WTC11 (cell line): ENCODE results near the gene TMEM214. TPM values are rescaled to one million over a fixed set of nuclear protein-coding genes. Genes with fewer than 3 reads are reported as not detected.

Source experiments
- ATAC-seq: fragments of 200-7000 bp; cut with Tn5 transposase; 2 replicates; pipeline ENCODE4 v1.10.0; 2021; ENCODE audit warnings: mild to moderate bottlenecking, moderate library complexity
- CTCF ChIA-PET: fragments of 300-600 bp; sonication (Branson Sonifier 250); formaldehyde crosslinking; loops from one replicate; lab custom pipeline; 2021; ENCODE audit warnings: antibody characterized with exemption; lab: Charles Lee
- POLR2A ChIA-PET: fragments of 350-600 bp; sonication (Branson Sonifier 250); formaldehyde crosslinking; loops from one replicate; lab custom pipeline; 2021; ENCODE audit warnings: antibody characterized with exemption; lab: Charles Lee
- DNase-seq: peaks from one replicate; pipeline ENCODE4 v3.0.0; 2021; ENCODE audit warnings: low spot score
- H3K27ac Mint-ChIP-seq: 2 replicates; pipeline ENCODE4 v1.8.0; 2021; ENCODE audit warnings: mixed read lengths
- H3K27me3 Mint-ChIP-seq: 2 replicates; pipeline ENCODE4 v1.8.0; 2021; ENCODE audit warnings: low read depth, mild to moderate bottlenecking, moderate library complexity, mixed read lengths
- H3K36me3 Mint-ChIP-seq: 2 replicates; pipeline ENCODE4 v1.8.0; 2021; ENCODE audit warnings: mixed read lengths
- H3K4me1 Mint-ChIP-seq: 2 replicates; pipeline ENCODE4 v1.8.0; 2022; ENCODE audit warnings: mixed read lengths
- H3K4me3 Mint-ChIP-seq: 2 replicates; pipeline ENCODE4 v1.8.0; 2021; ENCODE audit warnings: mild to moderate bottlenecking, moderate library complexity, mixed read lengths
- H3K9me3 Mint-ChIP-seq: 2 replicates; pipeline ENCODE4 v1.8.0; 2021; ENCODE audit warnings: mixed read lengths
- FOXJ3 ChIP-seq: sonication (generic); formaldehyde crosslinking; IDR thresholded peaks from 2 replicates; pipeline ENCODE4 v1.9.0; 2021; ENCODE audit warnings: missing genetic modification reagents, mild to moderate bottlenecking, borderline replicate concordance
- FOXK1 ChIP-seq: sonication (generic); formaldehyde crosslinking; IDR thresholded peaks from 2 replicates; pipeline ENCODE4 v1.8.0; 2022; ENCODE audit warnings: mild to moderate bottlenecking, moderate library complexity, missing genetic modification reagents
- HMGA2 ChIP-seq: fragments of 250-450 bp; sonication (Bioruptor Pico); IDR thresholded peaks from 2 replicates; pipeline ENCODE4 v1.4.0; 2021; ENCODE audit warnings: mild to moderate bottlenecking, moderate library complexity
- MXD4 ChIP-seq: fragments of 250-450 bp; sonication (Bioruptor Pico); IDR thresholded peaks from 2 replicates; pipeline ENCODE4 v1.8.0; 2021; ENCODE audit warnings: mild to moderate bottlenecking, moderate library complexity, borderline replicate concordance
- NR1H2 ChIP-seq: sonication (generic); formaldehyde crosslinking; IDR thresholded peaks from 2 replicates; pipeline ENCODE4 v1.9.0; 2021; ENCODE audit warnings: mild to moderate bottlenecking, moderate library complexity, missing genetic modification reagents
- TEAD4 ChIP-seq: sonication (generic); formaldehyde crosslinking; IDR thresholded peaks from 2 replicates; pipeline ENCODE4 v1.8.0; 2022; ENCODE audit warnings: mild to moderate bottlenecking, missing genetic modification reagents
- ZNF121 ChIP-seq: sonication (generic); formaldehyde crosslinking; IDR thresholded peaks from 2 replicates; pipeline ENCODE4 v1.8.0; 2023; ENCODE audit warnings: missing genetic modification reagents
- ZNF281 ChIP-seq: sonication (generic); formaldehyde crosslinking; IDR thresholded peaks from 2 replicates; pipeline ENCODE4 v1.8.0; 2023; ENCODE audit warnings: mild to moderate bottlenecking, missing genetic modification reagents
- ZNF532 ChIP-seq: fragments of 250-450 bp; sonication (Bioruptor Pico); IDR thresholded peaks from 2 replicates; pipeline ENCODE4 v1.9.0; 2021; ENCODE audit warnings: mild to moderate bottlenecking, borderline replicate concordance
- total RNA-seq: library from RNA; stranded (reverse); gene quantifications from 3 replicates; pipeline ENCODE4 v1.2.3, GENCODE V29; 2021
- TF ChIP-seq, protein P1 (sequence below): sonication (generic); formaldehyde crosslinking; IDR thresholded peaks from 2 replicates; pipeline ENCODE4 v1.8.0; 2022; ENCODE audit warnings: mild to moderate bottlenecking, missing genetic modification reagents
- TF ChIP-seq, protein P2 (sequence below): sonication (generic); formaldehyde crosslinking; IDR thresholded peaks from 2 replicates; pipeline ENCODE4 v1.8.1; 2023; ENCODE audit warnings: mild to moderate bottlenecking, missing genetic modification reagents, moderate library complexity
- TF ChIP-seq, protein P3 (sequence below): sonication (generic); formaldehyde crosslinking; IDR thresholded peaks from 2 replicates; pipeline ENCODE4 v1.8.1; 2022; ENCODE audit warnings: missing genetic modification reagents, borderline replicate concordance
- TF ChIP-seq, protein P4 (sequence below): fragments of 250-450 bp; sonication (Bioruptor Pico); IDR thresholded peaks from 2 replicates; pipeline ENCODE4 v1.8.0; 2021; ENCODE audit warnings: mild to moderate bottlenecking
- TF ChIP-seq, protein P5 (sequence below): sonication (generic); formaldehyde crosslinking; IDR thresholded peaks from 2 replicates; pipeline ENCODE4 v1.8.0; 2022; ENCODE audit warnings: mild to moderate bottlenecking, missing genetic modification reagents

TMEM214 gene
- total RNA-seq, 1 experiment from 2014 or later = 57.1 TPM

DNA sequence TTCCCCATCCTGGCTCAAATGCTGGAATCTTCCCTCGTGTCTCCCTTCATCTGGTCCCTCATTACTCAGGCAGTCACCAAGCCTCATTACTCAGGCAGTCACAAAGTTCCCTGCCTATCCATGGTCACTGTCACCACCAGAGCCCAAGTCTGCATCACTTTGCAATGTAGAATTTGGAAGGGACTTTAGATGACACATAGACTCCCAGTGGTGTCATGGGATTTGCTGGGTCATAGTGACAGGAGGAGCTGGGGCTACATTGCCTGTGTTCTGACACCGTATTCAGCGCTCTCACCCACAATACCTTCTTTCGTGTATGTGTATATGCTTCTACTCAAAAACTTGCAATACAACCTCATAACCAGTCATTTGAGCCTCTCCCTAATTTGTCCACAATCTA, 43.6 kb downstream of the TMEM214 start (continued):
- TF ChIP-seq, protein P1, sequence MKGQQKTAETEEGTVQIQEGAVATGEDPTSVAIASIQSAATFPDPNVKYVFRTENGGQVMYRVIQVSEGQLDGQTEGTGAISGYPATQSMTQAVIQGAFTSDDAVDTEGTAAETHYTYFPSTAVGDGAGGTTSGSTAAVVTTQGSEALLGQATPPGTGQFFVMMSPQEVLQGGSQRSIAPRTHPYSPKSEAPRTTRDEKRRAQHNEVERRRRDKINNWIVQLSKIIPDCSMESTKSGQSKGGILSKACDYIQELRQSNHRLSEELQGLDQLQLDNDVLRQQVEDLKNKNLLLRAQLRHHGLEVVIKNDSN (CRISPR knock-in tag) = no peak
- no peak for TF ChIP-seq ZNF121

DNA sequence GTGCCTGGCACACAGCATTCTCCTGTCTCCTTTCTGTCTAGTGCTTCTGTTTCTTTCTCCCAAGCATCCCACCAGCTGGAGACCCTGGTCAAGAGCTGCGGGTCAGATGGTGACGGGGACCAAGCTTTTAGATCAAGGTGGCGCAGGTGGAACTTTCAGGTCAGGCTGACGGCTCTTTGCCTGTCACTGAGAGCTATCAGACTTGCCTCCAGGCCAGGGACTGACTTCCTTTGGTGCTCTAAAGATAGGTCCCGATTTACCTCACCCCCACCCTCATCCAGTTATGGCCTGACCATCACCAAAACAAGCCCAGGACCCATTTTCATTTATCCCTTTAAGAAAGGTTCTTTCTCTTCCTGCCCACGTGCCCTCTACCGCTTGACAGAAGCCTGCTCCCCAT, 44.5 kb downstream of the TMEM214 start:
- no peak overlapping the region for H3K4me3 Mint-ChIP-seq
- POLR2A ChIA-PET = no interaction called here
- no peaks in the 10 kb centered on the region for H3K9me3 Mint-ChIP-seq
- peaks cover 11% of the 10 kb centered on the region for H3K27me3 Mint-ChIP-seq
- DNase-seq = no peak
- ATAC-seq = no peak
- CTCF ChIA-PET = no interaction called here
- TF ChIP-seq MXD4 (CRISPR knock-in tag) (no peak), NR1H2 (CRISPR knock-in tag) (no peak), FOXK1 (no peak), ZNF281 (no peak), TEAD4 (no peak), ZNF532 (CRISPR knock-in tag) (no peak), HMGA2 (no peak), FOXJ3 (CRISPR knock-in tag) (no peak)
- TF ChIP-seq, protein P2, sequence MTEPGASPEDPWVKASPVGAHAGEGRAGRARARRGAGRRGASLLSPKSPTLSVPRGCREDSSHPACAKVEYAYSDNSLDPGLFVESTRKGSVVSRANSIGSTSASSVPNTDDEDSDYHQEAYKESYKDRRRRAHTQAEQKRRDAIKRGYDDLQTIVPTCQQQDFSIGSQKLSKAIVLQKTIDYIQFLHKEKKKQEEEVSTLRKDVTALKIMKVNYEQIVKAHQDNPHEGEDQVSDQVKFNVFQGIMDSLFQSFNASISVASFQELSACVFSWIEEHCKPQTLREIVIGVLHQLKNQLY = no peak
- TF ChIP-seq, protein P3, sequence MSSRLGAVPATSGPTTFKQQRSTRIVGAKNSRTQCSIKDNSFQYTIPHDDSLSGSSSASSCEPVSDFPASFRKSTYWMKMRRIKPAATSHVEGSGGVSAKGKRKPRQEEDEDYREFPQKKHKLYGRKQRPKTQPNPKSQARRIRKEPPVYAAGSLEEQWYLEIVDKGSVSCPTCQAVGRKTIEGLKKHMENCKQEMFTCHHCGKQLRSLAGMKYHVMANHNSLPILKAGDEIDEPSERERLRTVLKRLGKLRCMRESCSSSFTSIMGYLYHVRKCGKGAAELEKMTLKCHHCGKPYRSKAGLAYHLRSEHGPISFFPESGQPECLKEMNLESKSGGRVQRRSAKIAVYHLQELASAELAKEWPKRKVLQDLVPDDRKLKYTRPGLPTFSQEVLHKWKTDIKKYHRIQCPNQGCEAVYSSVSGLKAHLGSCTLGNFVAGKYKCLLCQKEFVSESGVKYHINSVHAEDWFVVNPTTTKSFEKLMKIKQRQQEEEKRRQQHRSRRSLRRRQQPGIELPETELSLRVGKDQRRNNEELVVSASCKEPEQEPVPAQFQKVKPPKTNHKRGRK (CRISPR knock-in tag) = no peak
- TF ChIP-seq, protein P4, sequence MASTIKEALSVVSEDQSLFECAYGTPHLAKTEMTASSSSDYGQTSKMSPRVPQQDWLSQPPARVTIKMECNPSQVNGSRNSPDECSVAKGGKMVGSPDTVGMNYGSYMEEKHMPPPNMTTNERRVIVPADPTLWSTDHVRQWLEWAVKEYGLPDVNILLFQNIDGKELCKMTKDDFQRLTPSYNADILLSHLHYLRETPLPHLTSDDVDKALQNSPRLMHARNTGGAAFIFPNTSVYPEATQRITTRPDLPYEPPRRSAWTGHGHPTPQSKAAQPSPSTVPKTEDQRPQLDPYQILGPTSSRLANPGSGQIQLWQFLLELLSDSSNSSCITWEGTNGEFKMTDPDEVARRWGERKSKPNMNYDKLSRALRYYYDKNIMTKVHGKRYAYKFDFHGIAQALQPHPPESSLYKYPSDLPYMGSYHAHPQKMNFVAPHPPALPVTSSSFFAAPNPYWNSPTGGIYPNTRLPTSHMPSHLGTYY (CRISPR knock-in tag) = no peak
- TF ChIP-seq, protein P5, sequence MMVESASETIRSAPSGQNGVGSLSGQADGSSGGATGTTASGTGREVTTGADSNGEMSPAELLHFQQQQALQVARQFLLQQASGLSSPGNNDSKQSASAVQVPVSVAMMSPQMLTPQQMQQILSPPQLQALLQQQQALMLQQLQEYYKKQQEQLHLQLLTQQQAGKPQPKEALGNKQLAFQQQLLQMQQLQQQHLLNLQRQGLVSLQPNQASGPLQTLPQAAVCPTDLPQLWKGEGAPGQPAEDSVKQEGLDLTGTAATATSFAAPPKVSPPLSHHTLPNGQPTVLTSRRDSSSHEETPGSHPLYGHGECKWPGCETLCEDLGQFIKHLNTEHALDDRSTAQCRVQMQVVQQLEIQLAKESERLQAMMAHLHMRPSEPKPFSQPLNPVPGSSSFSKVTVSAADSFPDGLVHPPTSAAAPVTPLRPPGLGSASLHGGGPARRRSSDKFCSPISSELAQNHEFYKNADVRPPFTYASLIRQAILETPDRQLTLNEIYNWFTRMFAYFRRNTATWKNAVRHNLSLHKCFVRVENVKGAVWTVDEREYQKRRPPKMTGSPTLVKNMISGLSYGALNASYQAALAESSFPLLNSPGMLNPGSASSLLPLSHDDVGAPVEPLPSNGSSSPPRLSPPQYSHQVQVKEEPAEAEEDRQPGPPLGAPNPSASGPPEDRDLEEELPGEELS (CRISPR knock-in tag) = no peak
- H3K4me1 Mint-ChIP-seq = peaks cover 26% of the 10 kb centered on the region
- no peak overlapping the region for H3K27ac Mint-ChIP-seq
- no peaks in the 10 kb centered on the region for H3K36me3 Mint-ChIP-seq
